Activated CD4-positive, alpha-beta T cell treated with anti-CD3 and anti-CD28 coated beads, Interleukin-2, amount 50 U/mL, for 16 hours (primary cell): ENCODE results near the gene TSPAN4.

Source experiments
- DNase-seq: peaks from one replicate; pipeline ENCODE4 v3.0.0-alpha.2; 2020

Gene TSPAN4

DNA sequence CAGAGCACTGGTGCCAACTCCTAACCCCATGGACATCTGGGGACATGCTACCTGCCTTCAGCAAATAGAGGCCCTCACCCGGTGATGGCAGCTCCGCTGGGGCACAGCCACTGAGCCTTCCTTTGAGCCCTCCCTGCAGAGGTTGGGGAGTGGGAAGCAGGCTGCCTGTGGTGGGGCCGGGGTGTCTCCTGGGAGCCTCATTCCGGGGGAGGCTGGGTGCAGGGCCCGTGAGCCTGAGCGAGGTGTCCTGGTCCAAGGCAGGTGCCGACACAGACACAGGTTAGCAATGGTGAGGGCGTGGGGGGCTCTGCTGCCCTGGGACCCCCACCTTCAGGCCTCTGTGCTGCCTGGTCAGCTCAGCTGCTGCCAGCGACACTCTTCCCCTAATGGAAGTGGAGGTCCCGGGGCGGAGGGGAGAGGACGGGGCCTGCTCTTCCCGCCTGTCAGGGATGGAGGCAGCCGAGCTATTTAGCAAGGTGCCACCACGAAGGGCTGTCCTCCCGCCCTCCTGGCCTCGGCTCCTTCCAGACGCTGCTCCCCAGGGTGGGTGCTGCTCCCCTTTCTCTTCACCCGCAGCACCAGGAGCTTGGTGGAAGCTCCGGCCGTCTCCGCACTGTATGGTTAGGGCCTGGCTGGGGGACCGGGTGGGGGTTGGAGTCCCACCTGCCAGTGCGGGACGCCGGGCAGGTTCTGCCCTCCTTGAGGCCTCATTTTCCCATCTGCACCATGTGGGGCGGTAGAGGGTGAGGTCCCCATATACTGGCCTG, 11.2 kb downstream of the TSPAN4 start:
- no peak for DNase-seq

DNA sequence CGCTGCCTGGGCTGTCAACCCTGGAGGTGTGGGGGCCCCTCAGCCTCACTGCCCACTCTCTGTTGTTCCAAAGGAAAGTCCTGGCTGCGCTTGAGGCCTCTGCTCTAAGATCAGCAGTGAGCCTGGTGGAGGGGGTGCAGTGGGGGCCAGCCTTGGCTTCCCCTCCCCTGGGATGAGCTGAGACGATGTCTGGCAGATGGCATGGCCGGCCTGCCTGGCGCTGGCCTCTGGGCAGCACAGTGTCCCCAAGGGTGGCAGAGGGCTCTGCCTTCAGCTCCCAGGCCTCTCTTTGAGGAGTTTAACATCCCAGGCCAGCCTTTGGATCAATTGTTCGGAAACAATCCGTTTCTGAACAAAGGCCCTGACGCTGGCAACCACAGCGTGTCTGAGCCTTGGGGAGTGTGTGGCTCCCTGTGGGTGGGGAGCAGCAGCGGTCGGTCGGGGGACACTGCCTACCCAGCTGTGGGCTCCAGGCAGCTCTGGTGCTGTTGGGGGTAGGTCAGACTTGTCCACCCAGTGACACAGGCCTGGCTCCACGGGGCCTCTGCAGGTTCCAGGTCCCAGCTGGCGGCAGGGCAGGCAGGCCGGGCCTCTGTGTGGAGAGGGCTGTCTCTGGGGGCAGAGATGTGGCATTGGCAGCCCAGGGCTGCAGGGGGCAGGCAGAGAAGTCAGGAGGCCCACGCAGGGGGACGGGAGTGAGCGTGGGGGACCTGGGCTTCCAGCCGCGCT, 12.1 kb downstream of the TSPAN4 start:
- DNase-seq = no peak

DNA sequence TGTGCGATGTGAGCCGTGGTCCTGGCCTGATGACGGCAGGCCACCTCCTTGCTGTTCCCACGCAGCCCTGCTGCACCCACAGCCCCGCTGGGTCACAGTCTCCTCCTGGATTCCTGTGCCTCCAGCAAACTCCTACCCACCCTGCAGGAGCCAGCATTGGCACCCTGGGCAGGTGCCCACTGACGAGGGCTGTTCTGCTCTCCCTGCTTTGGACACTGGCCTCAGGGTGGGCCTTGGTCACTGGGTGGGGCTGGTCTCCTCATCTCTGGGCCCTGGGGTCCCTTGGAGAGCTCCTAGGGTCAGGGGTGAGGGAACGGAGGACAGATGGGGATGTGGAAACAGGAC, 12.7 kb downstream of the TSPAN4 start:
- no peak for DNase-seq

DNA sequence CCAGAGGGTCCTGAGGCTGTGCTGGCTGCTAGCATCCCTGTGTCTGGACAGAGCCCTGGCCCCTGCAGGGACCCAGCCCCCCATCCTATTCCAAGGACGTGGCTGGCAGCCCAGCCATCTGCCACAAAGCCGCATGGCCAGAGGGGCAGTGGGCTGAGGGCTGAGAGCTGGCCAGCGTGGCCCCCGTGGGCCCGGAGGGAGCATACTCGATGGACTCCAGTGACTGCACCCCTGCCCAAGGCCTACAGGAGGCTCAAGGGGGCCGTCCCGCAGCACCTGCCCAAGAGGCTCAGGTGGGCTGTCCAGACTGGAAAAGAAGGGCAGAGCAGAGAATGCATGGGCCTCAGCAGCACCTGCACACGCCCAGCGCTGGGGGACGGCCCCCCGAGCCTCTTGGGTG, 13.1 kb downstream of the TSPAN4 start:
- DNase-seq = no peak

DNA sequence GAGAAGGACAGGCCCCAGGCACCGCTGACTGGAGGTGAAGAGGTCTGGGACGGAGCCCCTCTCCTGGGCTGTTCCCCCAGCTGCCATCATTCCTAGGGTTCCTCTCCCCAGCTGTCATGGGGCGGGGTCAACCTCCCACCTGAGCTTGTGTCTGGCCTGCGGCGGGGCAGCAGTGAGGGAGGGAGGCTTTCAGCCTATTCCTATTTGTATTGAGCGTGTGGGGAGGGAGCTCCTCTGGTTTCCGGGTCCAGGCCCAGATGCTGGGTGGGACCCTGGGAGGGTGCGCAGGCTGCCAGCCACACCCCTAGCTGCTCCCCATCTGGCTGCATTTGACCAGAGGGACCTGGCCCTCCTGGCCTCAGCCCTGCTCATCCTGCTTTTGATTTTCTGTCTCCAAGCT, 13.7 kb downstream of the TSPAN4 start:
- no peak for DNase-seq

DNA sequence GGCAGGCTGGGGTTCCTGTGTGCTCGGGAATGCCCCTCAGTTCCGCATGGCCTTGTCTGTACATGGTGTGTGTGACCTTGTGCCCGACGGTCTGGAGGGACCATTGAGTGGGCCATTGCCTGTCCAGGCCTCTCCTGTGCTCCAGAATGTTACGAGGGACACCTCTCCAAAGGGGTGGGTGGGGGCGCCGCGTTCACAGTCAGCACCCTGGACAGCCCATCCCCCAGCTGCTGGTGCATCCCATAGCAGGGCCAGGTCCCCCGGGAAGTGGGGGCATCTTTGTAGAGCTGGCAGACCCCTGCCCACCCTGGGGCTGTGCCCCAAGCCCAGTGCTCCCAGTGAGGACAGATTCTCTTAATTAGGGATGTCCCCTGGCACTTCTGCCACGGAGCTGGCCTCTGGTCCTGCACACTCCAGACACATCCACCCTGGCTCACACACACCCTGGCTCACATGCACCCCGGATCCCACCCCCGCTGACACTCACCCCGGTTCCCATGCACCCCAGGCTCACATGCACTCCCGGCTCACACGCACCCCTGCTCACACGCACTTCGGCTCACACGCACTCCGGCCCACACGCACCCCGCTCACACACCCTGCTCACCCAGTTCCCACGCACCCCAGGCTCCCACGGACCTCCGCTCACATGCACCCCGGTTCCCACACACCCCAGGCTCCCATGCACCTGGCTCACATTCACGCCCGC, 15.6 kb downstream of the TSPAN4 start:
- DNase-seq = no peak

DNA sequence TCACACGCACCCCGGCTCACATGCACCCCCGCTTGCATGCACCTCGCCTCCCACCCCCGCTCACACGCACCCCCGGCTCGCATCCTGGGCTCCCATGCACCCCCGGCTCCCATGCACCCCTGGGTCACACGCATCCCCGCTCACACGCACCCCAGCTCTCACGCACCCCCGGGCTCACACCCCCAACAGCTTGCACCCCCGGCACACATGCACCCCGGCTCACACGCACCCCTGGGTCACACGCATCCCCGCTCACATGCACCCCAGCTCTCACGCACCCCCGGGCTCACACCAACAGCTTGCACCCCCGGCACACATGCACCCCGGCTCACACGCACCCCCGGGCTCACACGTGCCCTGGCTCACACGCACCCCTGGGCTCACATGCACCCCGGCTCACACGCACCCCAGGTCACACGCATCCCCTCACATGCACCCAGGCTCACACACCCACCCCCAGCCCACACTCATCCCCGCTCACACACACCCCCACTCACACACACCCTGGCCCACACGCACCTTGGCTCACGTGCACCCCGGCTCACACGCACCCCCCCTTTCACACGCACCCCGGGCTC, 16.2 kb downstream of the TSPAN4 start:
- no peak for DNase-seq

DNA sequence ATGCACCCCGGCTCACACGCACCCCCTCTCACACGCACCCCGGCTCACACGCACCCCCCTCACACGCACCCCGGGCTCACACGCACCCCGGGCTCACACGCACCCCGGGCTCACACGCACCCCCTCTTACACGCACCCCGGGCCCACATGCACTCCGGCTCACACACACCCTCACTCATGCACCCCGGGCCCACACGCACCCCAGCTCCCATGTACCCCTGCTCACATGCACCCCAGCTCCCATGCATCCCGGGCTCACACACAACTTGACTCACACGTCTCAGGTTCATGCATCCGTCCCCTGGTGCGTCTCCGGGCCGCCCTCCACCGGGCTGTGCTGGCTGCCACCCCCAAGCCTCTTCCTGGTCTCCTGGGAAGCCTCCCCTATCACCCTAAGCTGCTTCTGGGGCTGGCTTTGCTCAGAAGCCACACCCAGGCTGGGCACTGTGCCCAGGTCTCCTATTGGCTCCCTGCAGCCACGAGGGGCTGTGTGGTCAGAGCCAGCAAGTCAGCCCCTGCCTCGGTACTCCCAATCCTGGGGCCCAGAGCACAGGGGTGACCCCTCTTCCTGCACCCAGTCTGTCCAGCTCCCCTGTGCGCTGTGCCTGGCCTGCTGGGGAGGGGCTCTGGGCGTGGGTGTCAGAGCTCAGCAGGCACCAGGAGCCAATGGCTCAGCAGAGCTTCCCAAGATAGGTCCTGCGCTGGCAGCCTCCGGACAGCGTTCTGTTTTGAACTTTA, 16.9 kb downstream of the TSPAN4 start:
- no peak for DNase-seq

DNA sequence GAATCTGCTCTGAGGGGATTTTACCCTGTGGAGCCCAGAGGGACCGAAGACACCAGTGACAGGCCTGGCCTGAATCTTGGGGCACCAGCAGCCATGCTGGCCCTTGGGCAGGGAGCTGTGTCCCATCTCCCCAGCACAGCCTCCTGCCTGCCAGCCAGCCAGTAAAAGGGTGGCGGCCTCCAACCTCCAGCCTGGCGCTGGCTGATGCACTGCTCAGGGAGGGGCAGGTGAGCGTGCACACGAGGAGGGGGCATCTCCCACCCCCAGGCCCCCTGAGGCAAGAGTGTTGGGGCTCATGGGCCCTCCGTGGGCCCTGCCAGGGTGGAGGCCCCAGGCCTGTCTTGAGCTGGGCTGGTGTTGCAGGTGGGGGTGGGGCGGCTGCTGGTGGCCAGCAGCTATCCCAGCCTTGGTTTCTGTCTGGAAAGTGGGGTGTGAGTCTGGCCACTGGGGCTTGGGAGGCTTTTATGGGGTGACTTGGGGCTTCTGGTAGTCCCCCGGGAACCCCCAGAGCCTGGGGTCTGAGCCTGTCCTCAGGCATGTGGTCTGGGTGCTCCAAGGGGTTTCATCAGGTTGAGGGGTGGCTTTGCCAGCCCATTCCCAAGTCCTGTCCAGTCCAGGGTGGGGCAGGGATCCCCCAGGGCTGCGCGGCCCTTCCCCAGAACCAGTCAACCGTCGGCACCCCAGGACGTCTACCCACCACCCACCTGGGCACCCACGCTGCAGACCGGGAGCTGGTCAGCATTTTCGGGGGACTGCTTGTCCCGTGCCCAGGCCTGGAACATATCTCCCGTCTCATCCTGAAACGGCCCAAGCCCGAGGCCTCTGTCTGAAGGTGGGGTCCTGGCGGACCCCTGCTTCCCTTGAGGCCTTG, 17.8 kb downstream of the TSPAN4 start:
- DNase-seq = no peak

DNA sequence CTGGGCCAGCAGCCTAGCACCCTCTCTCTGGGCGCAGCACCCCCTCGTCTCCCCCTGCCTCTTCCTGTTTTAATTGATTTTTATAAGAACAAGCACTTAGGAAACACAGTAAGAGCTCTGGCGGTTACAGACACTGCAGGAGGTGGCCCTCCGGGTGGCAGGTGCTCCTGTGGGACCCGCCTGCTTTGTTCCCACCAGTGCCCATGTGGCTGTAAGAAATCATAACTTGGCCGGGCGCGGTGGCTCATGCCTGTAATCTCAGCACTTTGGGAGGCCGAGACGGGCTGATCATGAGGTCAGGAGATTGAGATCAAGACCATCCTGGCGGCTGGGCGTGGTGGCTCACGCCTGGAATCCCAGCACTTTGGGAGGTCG, 18.4 kb downstream of the TSPAN4 start:
- no peak for DNase-seq

DNA sequence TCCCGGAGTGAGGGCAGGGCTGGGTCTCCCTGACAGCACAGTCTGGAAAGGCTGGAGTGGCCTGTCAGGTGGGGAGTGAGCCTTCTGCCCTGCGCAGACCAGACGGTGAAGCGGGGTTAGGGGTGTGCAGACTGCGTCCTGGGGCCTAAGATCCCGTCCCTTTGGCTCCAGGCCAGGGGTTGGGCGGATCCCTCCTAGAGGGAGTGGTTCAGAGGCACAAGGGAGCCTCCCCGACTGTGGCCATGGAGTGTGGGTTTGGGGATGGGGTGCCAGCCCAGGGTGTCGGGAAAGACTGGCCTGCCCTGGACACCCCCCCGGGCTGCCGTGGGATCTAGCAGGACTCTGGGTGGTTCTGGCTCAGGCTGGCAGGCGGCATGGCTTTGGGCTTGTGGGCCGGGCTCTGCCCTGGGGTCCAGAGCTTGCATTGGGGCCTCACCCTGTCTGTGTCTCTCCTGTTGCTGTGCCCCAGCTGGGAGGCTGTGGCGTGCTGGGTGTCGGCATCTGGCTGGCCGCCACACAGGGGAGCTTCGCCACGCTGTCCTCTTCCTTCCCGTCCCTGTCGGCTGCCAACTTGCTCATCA, 19.5 kb downstream of the TSPAN4 start:
- DNase-seq = no peak

DNA sequence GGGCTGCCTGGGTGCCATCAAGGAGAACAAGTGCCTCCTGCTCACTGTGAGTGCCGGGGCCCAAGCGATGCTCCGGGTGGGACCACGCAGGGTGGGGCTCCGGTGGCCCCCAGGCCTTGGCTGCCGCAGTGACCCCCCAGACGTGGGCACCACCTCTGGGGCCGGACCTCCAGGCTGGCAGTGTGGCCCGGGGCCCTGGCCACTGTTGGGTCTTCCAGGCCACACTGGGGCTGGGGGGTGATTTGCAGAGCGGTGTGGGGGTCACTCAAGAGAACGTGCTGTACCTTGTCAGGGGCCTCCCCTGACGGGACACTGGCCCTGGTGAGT, 20.0 kb downstream of the TSPAN4 start:
- no peak for DNase-seq

DNA sequence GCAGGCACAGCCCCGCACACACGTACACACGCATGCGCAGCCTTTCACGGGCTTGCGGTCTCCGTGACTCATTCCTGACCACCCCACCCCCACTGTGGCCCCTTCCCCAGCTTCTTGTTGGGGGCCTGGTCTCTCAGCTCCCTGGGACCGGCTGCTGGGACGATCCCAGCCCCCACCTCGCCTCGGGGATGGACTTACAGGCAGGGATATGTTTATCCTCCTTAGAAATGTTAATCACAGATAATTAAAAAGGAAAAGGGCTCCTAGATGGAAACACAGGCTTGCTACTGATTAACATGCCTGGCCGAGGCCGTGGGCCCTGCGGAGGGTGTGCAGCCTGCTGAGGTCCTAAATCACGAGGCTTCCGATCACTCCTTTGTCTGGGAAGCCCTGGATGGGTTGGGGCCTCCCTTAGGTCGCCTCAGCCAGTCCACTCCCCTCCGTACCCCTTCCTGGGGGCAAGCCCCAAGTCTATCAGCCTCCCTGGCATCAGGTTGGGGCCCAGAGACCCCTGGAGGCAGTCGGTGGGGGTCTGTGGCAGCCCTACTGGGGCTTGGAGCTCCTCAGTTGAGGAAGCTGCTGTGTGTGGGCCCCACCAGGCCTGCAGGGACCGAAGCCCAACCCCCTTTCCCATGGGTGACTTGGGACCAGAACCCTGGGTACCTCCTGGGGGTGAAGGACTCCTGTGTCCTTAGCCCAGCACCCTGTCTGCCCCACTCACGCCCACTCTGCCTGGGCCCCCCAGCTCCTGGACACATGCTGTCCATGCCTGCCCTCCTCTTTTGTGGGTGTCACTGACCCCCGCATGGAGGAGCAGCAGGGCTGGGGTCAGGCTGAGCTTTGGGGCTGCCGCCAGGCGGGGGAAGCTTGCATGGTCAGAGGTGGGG, 20.6 kb downstream of the TSPAN4 start:
- DNase-seq = no peak

DNA sequence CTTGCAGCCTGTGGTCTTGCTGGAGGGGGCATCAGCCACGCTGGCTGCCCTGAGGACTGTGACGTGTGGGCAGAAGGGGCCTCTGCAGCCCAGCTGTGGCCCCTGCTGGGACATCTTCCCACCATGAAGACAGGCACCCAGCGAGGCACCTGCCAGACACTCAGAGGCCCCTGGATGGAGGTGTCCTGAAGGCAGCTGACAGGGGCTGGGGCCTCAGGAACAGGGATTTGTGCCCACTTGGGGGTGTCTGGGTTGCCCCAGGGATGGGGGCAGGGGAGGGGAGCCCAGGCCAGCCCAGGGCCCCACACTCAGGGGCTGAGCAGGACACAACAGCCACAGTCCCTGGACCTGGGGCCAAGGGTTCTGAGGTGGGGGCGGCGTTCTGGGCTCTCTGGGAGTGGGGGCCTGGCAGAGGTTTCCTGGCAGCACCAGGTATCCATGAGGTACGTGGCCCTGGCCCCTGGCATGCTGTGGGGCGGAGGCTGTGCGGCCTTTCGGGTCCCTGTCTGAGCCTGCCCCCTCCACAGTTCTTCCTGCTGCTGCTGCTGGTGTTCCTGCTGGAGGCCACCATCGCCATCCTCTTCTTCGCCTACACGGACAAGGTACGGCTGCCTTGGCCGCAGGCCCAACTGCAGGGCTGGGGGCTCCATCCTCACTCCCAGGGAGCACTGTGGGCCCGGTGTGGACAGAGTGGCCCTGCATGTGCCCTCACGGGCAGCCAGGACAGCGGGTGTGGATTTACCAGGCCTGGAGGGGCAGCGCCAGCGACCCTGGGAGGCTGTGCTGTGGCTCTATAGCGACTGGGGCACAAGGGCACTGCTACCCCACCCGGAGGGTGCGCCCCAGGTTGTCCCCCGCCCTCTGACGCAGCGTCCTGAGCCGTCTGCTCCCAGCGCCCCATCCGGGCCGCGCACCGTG, 21.5 kb downstream of the TSPAN4 start:
- no peak for DNase-seq

DNA sequence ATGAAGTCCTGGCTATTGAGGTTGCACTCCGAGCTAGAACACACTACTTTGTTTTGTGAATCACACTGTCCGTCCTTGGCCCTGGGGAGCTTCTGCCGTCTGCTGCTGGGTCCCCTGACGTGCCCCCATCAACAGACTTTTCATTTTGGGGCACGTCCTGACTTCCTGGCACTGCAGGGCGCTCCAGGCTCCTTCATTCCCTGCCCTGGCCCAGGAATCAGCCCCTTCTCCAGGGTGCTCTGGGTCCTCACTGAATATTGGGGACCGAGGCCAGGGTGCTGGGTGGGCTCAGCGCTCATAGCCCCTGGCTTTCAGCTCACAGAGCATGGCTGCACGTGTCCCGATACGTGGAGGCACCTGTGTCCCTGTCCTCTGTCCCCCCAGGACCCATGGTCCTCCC, 22.2 kb downstream of the TSPAN4 start:
- DNase-seq = no peak

DNA sequence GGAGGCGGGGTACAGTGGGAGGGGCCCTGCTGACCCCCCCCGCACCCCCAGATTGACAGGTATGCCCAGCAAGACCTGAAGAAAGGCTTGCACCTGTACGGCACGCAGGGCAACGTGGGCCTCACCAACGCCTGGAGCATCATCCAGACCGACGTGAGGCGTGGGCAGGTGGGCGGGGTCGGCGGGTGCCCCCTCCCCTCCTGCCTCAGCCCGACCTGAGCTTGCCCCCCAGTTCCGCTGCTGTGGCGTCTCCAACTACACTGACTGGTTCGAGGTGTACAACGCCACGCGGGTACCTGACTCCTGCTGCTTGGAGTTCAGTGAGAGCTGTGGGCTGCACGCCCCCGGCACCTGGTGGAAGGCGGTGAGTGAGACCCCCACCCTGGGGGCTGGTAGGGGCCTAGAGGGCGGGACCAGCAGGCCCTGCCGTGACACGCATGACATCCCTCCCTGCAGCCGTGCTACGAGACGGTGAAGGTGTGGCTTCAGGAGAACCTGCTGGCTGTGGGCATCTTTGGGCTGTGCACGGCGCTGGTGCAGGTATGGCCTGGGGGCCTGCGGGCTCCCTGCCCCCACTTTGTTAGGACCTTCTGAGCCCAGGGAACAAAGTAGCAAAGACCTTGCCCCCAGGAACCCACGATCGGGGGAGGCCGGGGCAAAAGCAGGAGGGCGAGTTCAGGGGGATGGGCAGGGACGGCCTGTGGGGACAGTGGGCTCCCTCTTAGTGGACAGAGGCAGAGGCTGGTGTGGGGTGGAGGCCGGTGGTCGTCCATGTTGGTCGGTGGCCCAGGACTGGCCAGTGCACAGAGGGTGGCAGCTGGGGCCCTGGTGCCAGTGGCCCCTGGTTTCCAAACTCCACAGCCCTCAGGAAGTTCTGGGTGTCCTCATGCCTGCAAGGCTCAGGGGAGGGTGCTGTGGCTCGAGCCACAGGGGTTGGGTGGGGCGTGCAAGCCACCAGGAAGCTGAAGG, 23.1 kb downstream of the TSPAN4 start:
- no peak for DNase-seq

DNA sequence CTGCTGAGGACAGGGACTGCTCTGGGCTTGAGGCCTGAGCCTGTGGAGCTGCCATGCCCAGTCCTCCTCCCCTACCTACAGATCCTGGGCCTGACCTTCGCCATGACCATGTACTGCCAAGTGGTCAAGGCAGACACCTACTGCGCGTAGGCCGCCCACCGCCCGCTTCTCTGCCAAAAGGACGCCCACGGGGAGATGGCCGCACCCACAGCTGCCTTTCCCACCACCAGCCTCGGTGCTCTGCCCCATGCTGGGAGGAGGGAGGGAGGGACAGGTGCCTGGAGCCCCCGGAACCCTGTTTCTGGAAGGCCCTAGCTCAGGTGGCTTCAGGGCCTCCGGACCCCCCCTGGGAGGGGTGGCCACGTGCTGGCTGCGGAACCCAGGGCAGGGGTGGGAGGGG, 23.8 kb downstream of the TSPAN4 start:
- no peak for DNase-seq

DNA sequence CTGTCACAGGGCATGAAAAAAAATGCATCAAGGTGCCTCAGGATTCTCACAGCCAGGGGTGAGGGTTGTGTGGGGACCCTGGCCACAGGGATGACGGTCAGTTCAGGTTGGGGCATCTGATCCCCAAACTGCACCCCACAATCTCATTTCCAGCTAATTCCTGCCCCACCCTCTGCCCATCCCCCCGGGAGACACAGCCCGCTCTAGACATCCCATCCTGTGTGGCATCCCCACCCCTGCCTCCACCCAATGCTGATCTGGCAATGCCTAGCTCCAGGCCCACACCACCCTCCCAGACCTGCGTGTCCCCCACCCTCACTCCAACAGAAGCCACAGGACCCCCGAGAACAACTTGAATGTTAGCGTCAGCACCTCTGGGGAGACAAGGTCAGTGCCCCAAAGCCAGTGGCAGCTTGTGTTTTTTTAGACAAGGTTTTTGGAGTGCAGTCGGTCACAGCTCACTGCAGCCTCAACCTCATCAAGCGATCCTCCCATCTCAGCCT, 25.3 kb downstream of the TSPAN4 start:
- no peak for DNase-seq
